ENCODE data around the gene HS1BP3.

HS1BP3 gene

GRCh38 chr2:20663196-20664070, 12.5 kb upstream of the HS1BP3 start:
- no peak for DNase-seq (ENCODE audit: low read depth)

- no peak for DNase-seq (ENCODE audit: low read depth)
Measured at GRCh38 chr2:20662308-20662937, 11.5 kb upstream of the HS1BP3 start.

DNA sequence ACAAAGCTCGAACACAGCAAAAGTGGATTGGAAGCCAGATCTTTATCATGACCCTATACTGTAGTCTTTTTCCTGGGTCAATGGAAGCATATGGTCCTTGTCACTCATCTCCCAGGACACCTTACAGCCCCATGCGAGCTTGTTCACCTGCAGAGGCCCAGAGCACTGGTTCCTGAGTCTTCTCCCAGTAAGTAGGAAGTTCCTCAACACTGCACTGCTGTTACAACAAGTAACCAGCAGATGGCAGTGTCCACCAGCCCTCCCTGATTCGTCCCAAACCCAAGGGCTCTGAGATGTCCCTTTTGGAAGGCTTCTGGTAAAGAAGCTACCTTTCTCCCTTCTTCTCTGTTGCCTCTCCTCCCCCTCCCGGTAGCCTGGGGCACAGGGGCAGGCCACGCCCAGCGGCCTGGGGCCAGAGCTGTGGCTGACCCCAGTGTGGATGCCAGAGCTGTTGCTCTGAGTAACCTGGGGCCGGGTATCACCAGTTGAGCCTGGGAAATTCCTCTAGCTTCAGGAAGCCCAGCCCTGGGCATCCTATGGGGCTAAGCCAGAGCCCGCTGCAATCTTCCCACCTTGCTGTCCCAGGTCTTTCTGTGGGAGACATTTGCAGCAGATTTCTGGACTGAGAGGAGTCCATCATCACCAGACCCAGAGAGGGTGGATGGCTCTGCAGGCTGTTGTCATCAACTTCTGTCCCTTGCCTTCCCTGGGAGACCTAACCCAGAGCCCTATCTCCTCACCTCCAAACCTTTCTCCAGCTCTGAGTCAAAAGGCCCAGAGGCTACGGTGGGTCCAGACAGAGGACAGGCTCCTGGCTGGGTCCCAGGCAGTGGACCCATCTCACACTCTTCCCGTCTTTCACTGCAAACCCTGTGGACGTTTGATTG, 10.8 kb upstream of the HS1BP3 start:
- DNase-seq (ENCODE audit: low read depth), result peak; percentile 38

DNA sequence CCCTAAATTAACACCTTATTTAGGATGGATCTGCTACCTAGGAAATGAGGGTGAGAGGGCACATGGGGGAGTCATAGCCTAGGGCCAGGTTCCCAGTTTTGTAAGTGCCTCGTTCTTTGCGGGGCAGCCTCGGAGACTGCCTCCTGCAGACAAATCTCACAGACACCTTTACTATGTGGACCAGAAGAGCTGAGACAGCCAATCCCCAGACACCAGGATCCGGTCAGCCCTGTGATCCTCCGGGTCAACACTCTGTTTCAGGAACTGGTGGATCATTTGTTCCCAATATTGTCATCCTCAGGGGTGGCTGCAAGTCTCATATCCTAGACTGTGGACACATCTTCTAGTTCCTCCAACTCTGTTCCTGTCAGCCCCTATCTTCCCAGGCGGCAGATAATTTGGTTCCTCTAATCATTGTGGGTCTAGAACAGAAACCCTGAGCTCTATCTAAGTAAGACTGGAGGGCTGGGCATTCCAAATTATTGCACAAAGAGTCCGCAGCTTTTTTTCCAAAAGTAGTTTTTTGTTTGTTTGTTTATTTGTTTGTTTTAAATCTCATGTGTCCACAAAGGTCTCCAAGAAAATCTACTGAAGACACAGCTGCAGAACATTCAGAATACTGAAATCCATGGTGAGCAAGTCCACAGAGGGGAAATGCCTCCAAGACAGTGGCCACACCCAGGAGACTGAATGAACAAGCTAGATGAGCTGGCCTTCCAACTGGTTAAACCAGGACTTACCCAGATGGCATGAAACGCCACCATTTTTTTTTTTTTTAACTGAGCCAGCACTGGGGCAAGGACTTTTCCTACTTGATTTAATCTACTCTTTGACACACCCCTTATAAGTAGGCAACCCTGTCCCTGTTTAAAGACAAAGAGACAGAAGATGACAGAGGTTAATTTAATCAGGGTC, 9.9 kb upstream of the HS1BP3 start:
- no peak for DNase-seq (ENCODE audit: low read depth)

- no peak for DNase-seq (ENCODE audit: low read depth)
Measured at GRCh38 chr2:20657522-20658235, 6.8 kb upstream of the HS1BP3 start.

GRCh38 chr2:20656561-20656960, 5.7 kb upstream of the HS1BP3 start:
- no peak for DNase-seq (ENCODE audit: low read depth)

DNA sequence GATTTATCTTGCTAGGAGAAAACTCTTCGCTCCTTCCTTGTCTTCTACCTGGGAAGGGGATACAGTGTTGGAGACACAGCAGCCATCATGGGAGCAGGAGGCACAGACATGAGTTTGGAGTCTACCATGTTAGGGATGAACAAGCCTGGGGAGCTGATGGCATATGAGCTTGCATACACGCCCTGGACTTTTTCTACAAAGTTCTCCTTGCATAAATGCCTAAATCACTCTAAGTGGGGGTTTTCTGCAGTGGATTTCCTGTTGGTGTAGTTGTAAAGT, 3.6 kb upstream of the HS1BP3 start:
- no peak for DNase-seq (ENCODE audit: low read depth)

DNA sequence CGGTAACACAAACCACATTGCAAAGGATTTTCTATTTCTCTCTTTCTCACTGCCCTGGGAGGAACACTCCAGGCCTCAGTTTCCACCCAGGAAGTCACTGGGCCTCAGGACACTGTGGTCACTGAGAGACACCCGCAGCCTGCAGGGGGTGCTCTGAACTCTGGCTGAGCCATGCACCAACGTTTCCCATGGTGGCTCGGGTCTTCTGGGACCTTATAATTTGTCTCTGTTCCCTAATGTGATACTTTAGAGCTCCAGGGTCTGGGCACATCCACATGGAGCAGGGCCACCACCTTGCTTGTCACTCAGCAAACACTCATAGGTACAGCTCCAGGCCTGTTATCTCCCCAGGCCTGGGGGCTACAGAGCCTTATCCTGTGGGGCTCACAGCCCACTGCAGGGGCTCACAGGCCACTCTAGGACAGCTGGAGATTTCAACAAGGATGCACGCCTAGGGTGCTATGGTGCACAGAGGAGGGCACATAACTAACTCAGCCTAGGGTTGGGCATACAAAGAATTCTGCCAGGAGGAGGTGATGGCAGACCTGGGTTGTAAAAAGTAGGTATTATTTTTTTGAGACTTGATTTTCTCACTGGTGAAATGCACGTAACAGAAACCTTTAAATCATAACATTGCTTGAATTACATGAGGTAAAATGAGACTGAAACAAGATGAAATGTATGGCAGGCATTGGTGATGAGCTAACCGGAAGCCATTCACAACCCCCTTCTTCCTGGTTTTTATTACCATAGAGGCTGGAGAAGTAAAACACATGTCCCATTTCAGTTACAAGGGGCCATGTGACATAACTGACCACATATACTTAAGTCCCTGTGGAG, 3.0 kb upstream of the HS1BP3 start:
- DNase-seq (ENCODE audit: low read depth), result no peak

DNA sequence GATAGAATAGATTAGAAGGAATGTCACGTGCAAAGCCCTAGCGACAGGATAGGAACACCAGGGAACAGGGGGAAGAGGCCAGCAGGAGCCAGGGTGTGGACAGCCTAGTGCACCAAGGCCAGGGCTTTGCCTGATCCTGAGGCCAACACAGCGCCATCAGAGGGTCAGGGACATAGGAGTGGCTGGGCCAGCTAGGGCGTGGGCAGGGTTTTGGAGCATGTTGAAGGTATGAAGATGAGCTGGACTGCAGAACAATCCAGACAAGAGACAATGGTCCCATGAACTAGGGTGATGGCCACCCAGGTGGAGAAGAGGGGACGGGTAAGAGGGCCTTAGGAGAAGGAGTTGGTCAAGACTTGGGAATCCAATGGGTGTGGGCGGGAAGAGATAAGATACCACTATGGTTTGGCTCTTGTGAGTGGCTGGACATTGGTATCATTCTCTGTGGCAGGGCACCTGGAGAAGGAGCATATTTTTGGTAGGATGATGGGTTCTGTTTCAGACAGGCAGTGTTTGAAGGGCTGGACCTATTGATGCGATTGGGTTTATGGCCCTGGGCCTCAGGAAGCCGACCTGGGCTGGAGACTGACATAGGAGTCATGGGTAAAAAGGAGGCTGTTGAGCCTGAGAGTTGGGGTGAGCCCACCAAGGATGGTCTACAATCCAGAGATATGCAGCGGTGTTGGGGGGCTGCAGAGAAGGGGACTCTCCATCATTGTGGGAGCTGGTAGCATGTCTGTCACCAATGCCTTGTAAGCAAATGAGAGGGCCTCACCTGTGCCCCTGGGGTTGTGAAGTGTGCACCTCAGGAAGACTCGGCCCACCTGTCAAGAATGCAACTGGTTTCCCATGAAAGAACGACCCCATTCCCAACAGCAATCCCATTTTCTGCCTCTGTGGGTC, 2.0 kb upstream of the HS1BP3 start:
- DNase-seq (ENCODE audit: low read depth), result no peak

GRCh38 chr2:20652141-20652540, 1.2 kb upstream of the HS1BP3 start:
- DNase-seq (ENCODE audit: low read depth), result no peak

GRCh38 chr2:20651731-20652099, 817 bp upstream of the HS1BP3 start:
- no peak for DNase-seq (ENCODE audit: low read depth)

GRCh38 chr2:20650393-20650876, 463 bp downstream of the HS1BP3 start:
- DNase-seq (ENCODE audit: low read depth), result no peak

DNA sequence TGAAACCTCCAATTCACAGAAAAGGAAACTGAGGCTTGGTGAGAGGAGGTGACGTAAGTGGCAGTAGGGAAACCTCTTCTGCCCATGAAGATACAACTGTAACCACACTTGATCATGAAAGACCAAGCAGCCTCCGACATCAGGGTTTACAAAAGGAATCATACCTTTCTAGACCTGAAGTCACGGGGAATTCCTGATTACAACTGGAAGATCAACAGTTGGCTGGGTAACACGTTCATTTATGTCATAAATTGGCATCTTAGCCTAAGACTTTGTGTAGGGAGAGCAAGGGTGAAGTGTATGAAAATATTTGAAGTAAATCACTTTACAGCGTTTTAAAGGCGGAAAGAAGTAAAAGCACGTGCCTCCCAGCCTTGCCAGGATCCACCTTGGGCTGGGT, 922 bp downstream of the HS1BP3 start:
- no peak for DNase-seq (ENCODE audit: low read depth)

- DNase-seq (ENCODE audit: low read depth), result no peak
Measured at GRCh38 chr2:20649576-20649975, 1.3 kb downstream of the HS1BP3 start.

- DNase-seq (ENCODE audit: low read depth), result no peak
Measured at GRCh38 chr2:20648831-20649230, 2.1 kb downstream of the HS1BP3 start.

GRCh38 chr2:20648206-20648605, 2.7 kb downstream of the HS1BP3 start:
- no peak for DNase-seq (ENCODE audit: low read depth)

DNA sequence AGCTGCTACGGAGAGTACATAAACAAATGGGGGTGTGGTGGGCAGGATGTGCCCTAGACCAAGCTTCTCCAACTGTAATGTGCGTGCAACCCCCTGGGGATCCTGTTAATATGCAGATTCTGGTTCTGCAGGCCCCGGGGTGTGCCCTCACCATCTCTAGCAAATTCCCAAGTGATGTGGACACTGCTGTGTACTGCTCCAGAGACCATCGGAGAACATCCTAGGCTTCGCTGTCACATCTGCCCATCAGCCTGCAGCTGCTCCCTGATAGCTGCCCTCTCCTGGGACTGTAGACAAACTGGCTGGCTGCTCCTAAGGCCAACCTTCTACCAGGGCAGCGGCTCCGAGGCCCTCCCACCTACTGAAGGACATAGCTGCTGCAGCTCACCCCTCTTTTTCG, 3.2 kb downstream of the HS1BP3 start:
- DNase-seq (ENCODE audit: low read depth), result no peak

- DNase-seq (ENCODE audit: low read depth), result no peak
Measured at GRCh38 chr2:20647211-20647610, 3.7 kb downstream of the HS1BP3 start.

DNA sequence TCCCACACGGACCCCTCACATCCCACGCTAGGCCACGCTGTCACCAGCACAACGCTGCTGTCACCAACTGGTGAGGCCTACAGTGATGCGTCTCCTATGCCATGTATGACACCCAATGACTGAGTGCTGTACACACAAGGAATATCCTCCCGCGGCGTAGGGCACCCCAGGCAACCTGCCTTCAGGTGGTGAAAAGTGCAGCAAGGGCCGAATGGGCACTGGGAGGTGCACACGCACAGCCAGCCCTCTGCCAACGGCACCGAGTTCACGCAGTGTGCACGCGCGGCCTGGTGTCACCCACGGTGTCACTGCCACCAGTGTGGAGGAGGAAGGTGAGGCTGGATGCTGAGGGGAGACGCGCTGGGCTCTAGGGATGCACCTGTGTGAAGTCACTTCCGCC, 4.5 kb downstream of the HS1BP3 start:
- no peak for DNase-seq (ENCODE audit: low read depth)
